ENCODE measurements around the gene CFAP45. TPM values are rescaled to one million over a fixed set of nuclear protein-coding genes. Genes with fewer than 3 reads are reported as not detected.

Gene CFAP45
- total RNA-seq, 1 experiment from 2014 or later, result 0.48 TPM

- no peaks in the 10 kb centered on the region for H3K36me3 Mint-ChIP-seq
- peaks cover 26% of the 10 kb centered on the region for H3K4me1 Mint-ChIP-seq
- no peak overlapping the region for H3K4me3 Mint-ChIP-seq
- H3K9me3 Mint-ChIP-seq, result no peaks in the 10 kb centered on the region
- peaks cover 5% of the 10 kb centered on the region for H3K27me3 Mint-ChIP-seq (ENCODE audit: low read depth)
- CTCF ChIA-PET, result interaction anchor here (5.8 kb wide), 1 partner anchor 59 kb away, joined by 100 read pairs; no protein-coding TSS in a partner anchor
- ATAC-seq (no peak), DNase-seq (ENCODE audit: low spot score) (no peak)
- TF ChIP-seq ZNF416 (CRISPR knock-in tag; IDR thresholded peaks at IDR 0.05), result no peak
- TF ChIP-seq IRF1 (CRISPR knock-in tag; IDR thresholded peaks at IDR 0.05), result no peak
- no peak for TF ChIP-seq ZNF232 (CRISPR knock-in tag; IDR thresholded peaks at IDR 0.05)
- TF ChIP-seq CREB1 (CRISPR knock-in tag; IDR thresholded peaks at IDR 0.05), result no peak
- no peak for TF ChIP-seq CBFB (CRISPR knock-in tag; IDR thresholded peaks at IDR 0.05; ENCODE audit: low read depth)
- no peak for TF ChIP-seq E2F1 (CRISPR knock-in tag; IDR thresholded peaks at IDR 0.05)
- TF ChIP-seq AFF4 (CRISPR knock-in tag; IDR thresholded peaks at IDR 0.05; ENCODE audit: borderline replicate concordance), result no peak
- no peak overlapping the region for H3K27ac Mint-ChIP-seq
- POLR2A ChIA-PET, result no interaction called here
These were observed 48.0 kb upstream of the CFAP45 start for GRCh38 chr1:159947942-159948341.

GRCh38 chr1:159946242-159947187 lies 46.5 kb upstream of the CFAP45 start:
- Mint-ChIP-seq H3K36me3 (no peaks in the 10 kb centered on the region), H3K27ac (peak overlapping the region; percentile 86), H3K27me3 (ENCODE audit: low read depth) (no peaks in the 10 kb centered on the region; the same call in none of the 2 replicates), H3K4me1 (peaks cover 38% of the 10 kb centered on the region), H3K9me3 (no peaks in the 10 kb centered on the region), H3K4me3 (peak overlapping the region; percentile 89)
- TF ChIP-seq SP1 (CRISPR knock-in tag; conservative IDR thresholded peaks at IDR 0.05) (no peak), CBFB (CRISPR knock-in tag; IDR thresholded peaks at IDR 0.05; ENCODE audit: low read depth) (0 out of 2 replicates have a peak, but pooled peaks have one; percentile 6), AFF4 (CRISPR knock-in tag; IDR thresholded peaks at IDR 0.05; ENCODE audit: borderline replicate concordance) (0 out of 2 replicates have a peak, but pooled peaks have one; percentile 25), NR1H2 (CRISPR knock-in tag; IDR thresholded peaks at IDR 0.05) (no peak)
- ATAC-seq (no peak), DNase-seq (ENCODE audit: low spot score) (no peak)
- ChIA-PET CTCF (interaction anchor here (0.6 to 5.8 kb wide), 24 partner anchors 9 to 169 kb away, joined by 3 to 100 read pairs (median 4); partner anchors contain the start of genes ATP1A2, KCNJ9 and TAGLN2), POLR2A (interaction anchor here (0.6 to 2.9 kb wide), 7 partner anchors 8 to 61 kb away, joined by 3 to 8 read pairs (median 3); partner anchors contain the start of gene SLAMF9)
